ENCODE data around the gene ARL6IP4. TPM values are rescaled to one million over a fixed set of nuclear protein-coding genes. Genes with fewer than 3 reads are reported as not detected.

ARL6IP4 gene
- polyA plus RNA-seq, 2 of the 4 experiments (the other 2 are of a cell fraction), result 208 to 209 TPM

- ATAC-seq (no peak), DNase-seq (ENCODE audit: low read depth in 1 of 2, low spot score in 1 of 2) (no peak), FAIRE-seq (no peak)
- WGBS (ENCODE audit: missing lambda C conversion rate), result 97% methylated on average over 27 of the region's 40 CpGs
- H3K27ac ChIP-seq, result no peak overlapping the region
- CTCF ChIA-PET, result interaction anchor here (1.6 to 9.2 kb wide), 2 partner anchors 193 to 251 kb away, joined by 4 to 37 read pairs; no protein-coding TSS in a partner anchor
- peaks cover 10% of the 10 kb centered on the region for H3K4me1 ChIP-seq
- no peaks in the 10 kb centered on the region for H3K9me3 ChIP-seq
- no peak overlapping the region for H3K4me2 ChIP-seq
- POLR2A ChIA-PET, result no interaction called here
- TF ChIP-seq NPAS2 (CRISPR knock-in tag; IDR thresholded peaks at IDR 0.05; ENCODE audit: borderline replicate concordance) (no peak), MAZ (IDR thresholded peaks at IDR 0.05; ENCODE audit: borderline replicate concordance, low read depth, low read length) (no peak), NR3C1 (IDR thresholded peaks at IDR 0.05) (no peak), EHMT2 (IDR thresholded peaks at IDR 0.05; ENCODE audit: low read depth) (no peak), ESRRA (IDR thresholded peaks at IDR 0.05; ENCODE audit: borderline replicate concordance, low read length) (no peak), HES2 (IDR thresholded peaks at IDR 0.05) (no peak), FOSB (CRISPR knock-in tag; IDR thresholded peaks at IDR 0.05) (no peak), REST (IDR thresholded peaks at IDR 0.05) (no peak), RNF2 (IDR thresholded peaks at IDR 0.05; ENCODE audit: borderline replicate concordance, low read depth) (no peak), POLR2AphosphoS2 (conservative IDR thresholded peaks at IDR 0.05; ENCODE audit: low read length) (no peak), ZNF302 (CRISPR knock-in tag; IDR thresholded peaks at IDR 0.05) (no peak)
- H3K4me3 ChIP-seq, result no peak overlapping the region
Measured at GRCh38 chr12:122986258-122986871, 5.9 kb downstream of the ARL6IP4 start.

GRCh38 chr12:122987086-122987951 is 6.8 kb downstream of the ARL6IP4 start:
- Histone ChIP-seq H3K9me3 (no peaks in the 10 kb centered on the region), H3K4me1 (peaks cover 2% of the 10 kb centered on the region; the same call in 2 of the 3 replicates), H3K4me2 (no peak overlapping the region), H3K4me3 (no peak overlapping the region), H3K27ac (no peak overlapping the region)
- DNase-seq (ENCODE audit: low read depth in 1 of 2, low spot score in 1 of 2) (no peak), FAIRE-seq (no peak), ATAC-seq (no peak)
- TF ChIP-seq RNF2 (IDR thresholded peaks at IDR 0.05; ENCODE audit: borderline replicate concordance, low read depth), result no peak
- CTCF ChIA-PET, result interaction anchor here (1.6 to 9.2 kb wide), 2 partner anchors 194 to 251 kb away, joined by 4 to 37 read pairs; no protein-coding TSS in a partner anchor
- WGBS (ENCODE audit: missing lambda C conversion rate), result 94% methylated on average over 35 of the region's 39 CpGs
- POLR2A ChIA-PET, result no interaction called here

GRCh38 chr12:122988036-122988435 is 7.6 kb downstream of the ARL6IP4 start:
- DNase-seq (ENCODE audit: low read depth in 1 of 2, low spot score in 1 of 2), result no peak
- TF ChIP-seq REST (IDR thresholded peaks at IDR 0.05) (no peak), HOXB5 (CRISPR knock-in tag; IDR thresholded peaks at IDR 0.05) (no peak), ZNF302 (CRISPR knock-in tag; IDR thresholded peaks at IDR 0.05) (no peak), TP53 (CRISPR knock-in tag; IDR thresholded peaks at IDR 0.05) (no peak), HOXA7 (CRISPR knock-in tag; IDR thresholded peaks at IDR 0.05) (no peak), CBX8 (IDR thresholded peaks at IDR 0.05) (no peak), POLR2AphosphoS2 (conservative IDR thresholded peaks at IDR 0.05; ENCODE audit: low read length) (no peak), ESRRA (IDR thresholded peaks at IDR 0.05; ENCODE audit: borderline replicate concordance, low read length) (no peak), NR3C1 (IDR thresholded peaks at IDR 0.05) (no peak), ZSCAN20 (CRISPR knock-in tag; IDR thresholded peaks at IDR 0.05) (no peak), USF2 (IDR thresholded peaks at IDR 0.05) (no peak), RCOR1 (IDR thresholded peaks at IDR 0.05; ENCODE audit: low read depth, low read length) (no peak)
- WGBS (ENCODE audit: missing lambda C conversion rate), result 86% methylated on average over 12 of the region's 13 CpGs
- ChIA-PET POLR2A (no interaction called here), CTCF (interaction anchor here (0.6 to 9.2 kb wide), 3 partner anchors 29 to 250 kb away, joined by 3 to 37 read pairs (median 3); no protein-coding TSS in a partner anchor)
- Histone ChIP-seq H3K4me2 (no peak overlapping the region), H3K4me1 (no peaks in the 10 kb centered on the region), H3K27ac (no peak overlapping the region), H3K4me3 (no peak overlapping the region), H3K9me3 (no peaks in the 10 kb centered on the region)
- FAIRE-seq, result no peak
- no peak for ATAC-seq

All from A549 (cell line).